Thyroid gland (tissue), 4 donors: Measurements from ENCODE around the gene XIST. TPM values are rescaled to one million over a fixed set of nuclear protein-coding genes. Genes with fewer than 3 reads are reported as not detected.

Source experiments
- DNase-seq, 2 donors: peaks; one replicate each; pipeline ENCODE4 v3.0.0-alpha.2; 2019
- H3K27ac ChIP-seq, 3 donors: fragments of 200-600 bp; sonication (generic); 1 replicate in 2 of 3; 2 replicates in 1 of 3; pipeline ENCODE4 v1.5.1; 2016 to 2019; ENCODE audit warnings: mild to moderate bottlenecking in 1 of 3, moderate library complexity in 1 of 3
- H3K27me3 ChIP-seq: fragments of 200-600 bp; sonication (generic); one replicate; pipeline ENCODE4 v1.5.1; 2019
- H3K36me3 ChIP-seq, 2 donors: fragments of 200-600 bp; sonication (generic); one replicate each; pipeline ENCODE4 v1.5.1; 2016 to 2019
- H3K4me1 ChIP-seq, 2 donors: fragments of 200-600 bp; sonication (generic); one replicate each; pipeline ENCODE4 v1.5.1; 2017 to 2019
- H3K4me3 ChIP-seq, 3 donors: fragments of 200-600 bp; sonication (generic); replicated peaks in 1 of 3; 1 replicate in 2 of 3; 2 replicates in 1 of 3; pipeline ENCODE4 v1.5.1; 2016; ENCODE audit warnings: mild to moderate bottlenecking in 1 of 3
- H3K9me3 ChIP-seq: fragments of 200-600 bp; sonication (generic); one replicate; pipeline ENCODE4 v1.5.1; 2017
- CTCF ChIP-seq, 6 experiments: fragments of 200-600 bp in 3 of 6; fragments of 450-650 bp in 3 of 6; sonication (generic) in 3 of 6; IDR thresholded peaks; one replicate each; pipeline ENCODE4 v1.5.1; 2016 to 2019; ENCODE audit warnings: antibody characterized with exemption in 6 of 6, mild to moderate bottlenecking in 2 of 6, inconsistent platforms in 1 of 6, moderate library complexity in 1 of 6
- POLR2A ChIP-seq, 2 donors: fragments of 450-650 bp; IDR thresholded peaks; one replicate each; pipeline ENCODE4 v1.6.1; 2017; ENCODE audit warnings: antibody characterized with exemption in 2 of 2, mild to moderate bottlenecking in 2 of 2, moderate library complexity in 1 of 2
- WGBS, 2 donors: methylation state at CpG; one replicate each; pipeline ENCODE4 v1.1.5; 2017; 5-methylcytosine and 5-hydroxymethylcytosine counted together
- intact Hi-C: fragments of 100-400 bp; cut with DNase I; formaldehyde crosslinking; loops from one replicate; pipeline ENCODE4 v1.15.1; 2023
- total RNA-seq, 4 donors: library from RNA; depleted of rRNA; stranded (reverse); fragments of >200 nt; gene quantifications; one replicate each; pipeline ENCODE4 v1.2.3, GENCODE V29; 2016

Gene XIST
- total RNA-seq, 4 donors from 2014 or later: 300 to 309 TPM; not detected in 2

DNA sequence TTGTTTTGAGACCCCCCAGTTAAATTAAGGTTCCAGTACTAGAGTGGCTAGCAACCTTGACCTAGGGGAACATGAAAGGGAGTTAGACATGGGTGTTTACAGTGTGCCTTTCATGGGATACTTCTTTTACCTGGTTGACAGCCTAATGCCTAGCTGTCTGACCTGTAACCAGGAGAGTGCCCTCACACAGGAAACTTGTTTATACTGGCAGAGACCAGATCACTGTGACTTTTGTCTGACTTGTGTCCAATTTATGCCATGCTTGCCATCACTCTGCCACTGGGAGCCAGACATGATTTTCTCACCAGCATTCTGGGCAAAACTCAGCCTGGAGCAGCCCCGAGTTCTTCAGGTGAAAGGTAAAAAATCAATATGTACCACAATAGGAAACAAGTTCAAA is 16.4 kb upstream of the XIST start:
- no peaks in the 10 kb centered on the region for H3K9me3 ChIP-seq
- no peak overlapping the region for H3K27ac ChIP-seq
- no peaks in the 10 kb centered on the region for H3K36me3 ChIP-seq
- DNase-seq: no peak
- no peaks in the 10 kb centered on the region for H3K27me3 ChIP-seq
- TF ChIP-seq CTCF (IDR thresholded peaks at IDR 0.05): no peak
- TF ChIP-seq POLR2A (IDR thresholded peaks at IDR 0.05): no peak
- H3K4me3 ChIP-seq: no peak overlapping the region
- intact Hi-C loops: no loop called here
- 100% methylated on average over 1 of the region's 1 CpG; no CpG with 5 or more reads in 1 of the 2 donors for WGBS, 2 donors
- no peaks in the 10 kb centered on the region for H3K4me1 ChIP-seq

DNA sequence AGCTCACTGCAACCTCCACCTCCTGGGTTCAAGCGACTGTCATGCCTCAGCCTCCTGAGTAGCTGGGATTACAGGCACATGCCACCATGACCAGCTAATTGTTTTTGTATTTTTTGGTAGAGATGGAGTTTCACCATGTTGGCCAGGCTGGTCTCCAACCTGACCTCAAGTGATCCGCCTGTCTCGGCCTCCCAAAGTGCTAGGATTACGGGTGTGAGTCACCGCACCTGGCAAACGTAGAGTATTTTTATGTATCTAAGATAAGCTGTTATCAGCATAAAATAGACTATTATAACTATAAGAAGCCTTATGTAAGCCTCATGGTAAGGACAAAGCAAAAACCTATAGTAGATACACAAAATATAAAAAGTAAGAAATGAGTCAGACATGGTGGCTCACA is 14.6 kb upstream of the XIST start:
- Histone ChIP-seq H3K4me1 (no peaks in the 10 kb centered on the region), H3K27ac (no peak overlapping the region), H3K4me3 (no peak overlapping the region), H3K36me3 (no peaks in the 10 kb centered on the region), H3K27me3 (no peaks in the 10 kb centered on the region), H3K9me3 (no peaks in the 10 kb centered on the region)
- no peak for DNase-seq
- intact Hi-C loops: no loop called here
- no peak for TF ChIP-seq POLR2A (IDR thresholded peaks at IDR 0.05)
- no peak for TF ChIP-seq CTCF (IDR thresholded peaks at IDR 0.05)
- WGBS, 2 donors: 94 to 97% methylated on average over 6 of the region's 6 CpGs

GRCh38 chrX:73863852-73864251 is 11.3 kb upstream of the XIST start:
- H3K4me3 ChIP-seq: no peak overlapping the region
- TF ChIP-seq CTCF (IDR thresholded peaks at IDR 0.05): no peak
- no CpG with 5 or more reads among the region's 3 CpGs for WGBS, 2 donors
- no peaks in the 10 kb centered on the region for H3K27me3 ChIP-seq
- H3K4me1 ChIP-seq: no peaks in the 10 kb centered on the region
- H3K27ac ChIP-seq: no peak overlapping the region
- intact Hi-C loops: no loop called here
- H3K36me3 ChIP-seq: no peaks in the 10 kb centered on the region
- no peaks in the 10 kb centered on the region for H3K9me3 ChIP-seq
- no peak for DNase-seq

DNA sequence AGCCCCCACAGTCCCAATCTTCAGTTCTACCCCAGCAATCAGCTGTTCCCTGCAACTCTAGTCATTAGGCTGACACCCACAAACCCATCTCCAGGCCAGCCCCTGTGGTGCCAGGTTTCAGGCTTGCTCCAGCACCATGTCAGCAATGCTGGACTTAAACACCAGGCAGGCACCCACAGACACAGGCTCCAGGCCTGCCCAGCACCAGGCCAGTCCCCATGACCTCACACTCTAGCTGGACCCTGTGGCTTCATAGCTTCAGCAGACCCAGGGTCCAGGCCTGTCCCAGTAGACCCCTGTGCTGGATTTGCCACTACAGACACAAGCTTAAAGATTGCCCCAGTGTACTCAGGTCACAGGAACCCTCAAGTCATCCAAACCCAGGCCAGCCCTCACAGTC is 10.8 kb upstream of the XIST start:
- no peak overlapping the region for H3K4me3 ChIP-seq
- H3K27ac ChIP-seq: no peak overlapping the region
- H3K36me3 ChIP-seq: no peaks in the 10 kb centered on the region
- TF ChIP-seq CTCF (IDR thresholded peaks at IDR 0.05) (no peak), POLR2A (IDR thresholded peaks at IDR 0.05) (no peak)
- intact Hi-C loops: no loop called here
- H3K4me1 ChIP-seq: no peaks in the 10 kb centered on the region
- no peaks in the 10 kb centered on the region for H3K27me3 ChIP-seq
- DNase-seq: no peak
- no peaks in the 10 kb centered on the region for H3K9me3 ChIP-seq

- Histone ChIP-seq H3K4me1 (no peaks in the 10 kb centered on the region), H3K27me3 (no peaks in the 10 kb centered on the region), H3K36me3 (no peaks in the 10 kb centered on the region), H3K4me3 (no peak overlapping the region), H3K27ac (no peak overlapping the region), H3K9me3 (no peaks in the 10 kb centered on the region)
- 100% methylated on average over 1 of the region's 1 CpG for WGBS, 2 donors
- no peak for TF ChIP-seq CTCF (IDR thresholded peaks at IDR 0.05)
- TF ChIP-seq POLR2A (IDR thresholded peaks at IDR 0.05): no peak
- intact Hi-C loops: loop anchor here (5.0 to 10.0 kb wide), 4 partner anchors 85 to 488 kb away; no protein-coding TSS in a partner anchor
- no peak for DNase-seq
Observed at GRCh38 chrX:73859622-73860021, 7.1 kb upstream of the XIST start.
